HG03135 (cell line): Measurements from ENCODE around the gene CMTM3.
"Not testable (repeated sequence)": the region's sequence is repeated elsewhere in the genome, so short reads cannot be mapped to it uniquely, and the experiment has no call there.

ENCODE experiments used
- ATAC-seq: cut with Tn5 transposase; IDR thresholded peaks from one replicate; pipeline ENCODE4 v1.9.1; 2021; ENCODE audit warnings: mild to moderate bottlenecking, moderate library complexity; ENCODE audit not compliant: unreplicated experiment

Gene CMTM3

GRCh38 chr16:66608241-66609138 lies 4.0 kb downstream of the CMTM3 start:
- ATAC-seq: no peak

DNA sequence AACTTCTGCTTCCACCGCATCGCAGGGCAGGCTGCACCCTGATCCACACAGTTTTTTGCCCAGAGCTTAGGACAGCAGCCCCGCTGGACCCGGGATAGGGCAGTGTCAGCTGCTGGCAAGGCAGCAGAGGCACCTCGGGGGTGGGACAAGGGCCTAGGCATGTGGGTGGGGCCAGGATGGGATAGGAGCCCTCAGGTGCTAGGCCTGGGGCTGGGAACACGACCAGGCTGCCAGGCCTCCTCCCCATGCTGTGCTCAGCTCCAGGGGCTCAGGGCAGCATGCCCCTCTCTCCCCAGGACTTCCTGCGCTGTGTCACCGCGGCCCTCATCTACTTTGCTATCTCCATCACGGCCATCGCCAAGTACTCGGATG lies 4.6 kb downstream of the CMTM3 start:
- ATAC-seq: no peak

GRCh38 chr16:66610111-66610820 lies 5.8 kb downstream of the CMTM3 start:
- ATAC-seq: no peak

GRCh38 chr16:66611911-66612310 lies 7.4 kb downstream of the CMTM3 start:
- ATAC-seq: not testable (repeated sequence)

- ATAC-seq: no peak
Observed at GRCh38 chr16:66612422-66612821, 7.9 kb downstream of the CMTM3 start.

GRCh38 chr16:66614161-66614802 lies 9.8 kb downstream of the CMTM3 start:
- no peak for ATAC-seq

DNA sequence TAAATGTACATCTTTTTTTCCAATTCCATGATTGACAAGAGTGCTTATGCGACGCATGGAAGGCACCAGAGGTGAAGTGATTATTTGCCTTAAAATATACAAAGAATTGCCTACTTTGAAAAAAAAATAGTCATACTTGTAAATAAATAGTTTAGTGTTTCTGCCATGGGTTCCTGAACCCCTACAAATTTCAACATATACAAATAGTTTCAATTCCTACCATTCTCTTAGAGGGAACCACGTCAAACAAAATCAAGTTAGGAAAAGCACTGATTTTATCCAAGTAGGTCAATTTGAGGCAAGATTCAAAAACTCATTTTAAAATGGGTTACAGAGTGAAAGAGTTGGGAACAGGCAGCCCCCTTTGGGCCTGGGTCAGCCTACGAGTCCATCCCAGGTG lies 11.7 kb downstream of the CMTM3 start:
- no peak for ATAC-seq

GRCh38 chr16:66616592-66616991 lies 12.1 kb downstream of the CMTM3 start:
- ATAC-seq: no peak

- ATAC-seq: no peak
Observed at GRCh38 chr16:66617010-66617434, 12.5 kb downstream of the CMTM3 start.

DNA sequence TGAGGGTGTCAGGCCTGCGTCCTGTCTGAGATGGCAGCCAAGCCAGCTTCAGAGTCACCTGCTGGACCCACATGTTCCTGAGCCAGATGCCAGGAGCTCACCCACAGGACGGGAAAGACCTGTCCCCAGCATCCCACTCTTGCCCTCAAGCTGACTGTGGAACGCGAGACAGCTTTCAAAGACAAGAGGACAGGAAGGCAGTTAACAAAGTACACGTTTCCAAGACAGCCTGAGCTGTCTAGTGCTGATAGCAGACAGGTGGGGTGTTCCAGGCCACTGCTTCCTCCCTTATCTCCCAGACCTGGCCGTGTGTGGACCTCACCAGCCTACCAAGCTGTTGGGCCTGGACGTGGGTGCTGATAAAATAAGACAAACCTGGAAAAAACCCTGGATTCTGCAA lies 13.2 kb downstream of the CMTM3 start:
- no peak for ATAC-seq

DNA sequence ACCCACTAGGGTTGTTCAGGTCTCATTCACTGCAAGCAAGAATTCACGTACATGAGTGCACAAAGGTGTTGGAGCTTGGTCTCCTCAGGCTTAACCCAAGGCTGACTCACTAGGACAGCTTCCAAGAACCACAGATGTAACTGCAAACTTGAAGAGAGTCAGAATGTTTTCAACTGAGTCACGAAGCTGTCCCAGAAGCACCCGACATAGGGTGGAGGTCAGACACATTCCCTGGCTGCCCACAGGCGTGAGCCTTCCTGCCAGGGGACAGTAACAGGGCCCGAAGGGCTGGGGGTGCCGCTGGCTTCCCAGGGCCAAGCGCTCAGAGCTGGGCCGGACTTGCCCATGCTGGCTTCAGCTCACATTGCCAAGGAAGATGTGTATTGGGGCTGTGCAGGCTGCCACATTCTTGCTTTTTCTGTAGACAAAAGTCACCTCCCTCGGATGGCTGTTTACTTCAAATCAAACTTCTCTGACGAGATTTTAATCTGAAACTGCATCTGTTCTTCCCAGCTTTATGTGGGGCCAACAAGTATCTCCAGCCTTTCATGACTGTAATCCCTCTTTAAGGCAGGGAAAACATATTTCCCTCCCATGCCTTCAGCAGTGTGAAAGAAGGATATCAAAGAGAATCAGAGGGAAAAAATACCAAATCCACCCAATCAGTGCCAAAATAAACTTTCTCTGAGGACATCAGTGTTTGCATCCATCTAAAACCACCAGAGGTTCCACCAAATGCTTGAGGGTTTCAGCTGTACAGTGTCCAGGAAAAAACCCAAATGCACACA lies 14.3 kb downstream of the CMTM3 start:
- ATAC-seq: no peak

GRCh38 chr16:66619534-66620428 lies 15.3 kb downstream of the CMTM3 start:
- ATAC-seq: no peak

GRCh38 chr16:66620429-66620795 lies 15.9 kb downstream of the CMTM3 start:
- ATAC-seq: no peak

GRCh38 chr16:66621973-66622372 lies 17.5 kb downstream of the CMTM3 start:
- ATAC-seq: no peak

DNA sequence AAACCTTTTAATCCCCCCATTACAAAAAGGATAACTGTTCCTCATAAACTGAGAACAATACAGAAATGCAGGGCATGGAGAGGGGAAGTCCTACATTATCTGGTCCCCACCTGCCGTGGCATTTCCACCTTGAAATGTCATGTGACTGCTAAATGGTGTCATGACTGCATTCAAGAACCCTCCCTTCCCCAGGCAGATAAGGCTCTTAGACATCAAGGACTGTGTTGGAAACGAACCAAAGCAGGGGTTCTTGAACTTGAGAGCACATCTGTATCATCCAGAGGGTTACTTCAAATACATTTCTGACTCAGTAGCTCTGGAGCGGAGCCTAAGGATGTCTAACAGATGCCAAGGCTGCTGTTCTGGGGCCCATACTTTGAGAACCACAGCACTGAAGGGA lies 18.4 kb downstream of the CMTM3 start:
- ATAC-seq: no peak

- no peak for ATAC-seq
Observed at GRCh38 chr16:66623755-66624154, 19.3 kb downstream of the CMTM3 start.

GRCh38 chr16:66627611-66628378 lies 23.3 kb downstream of the CMTM3 start:
- not testable (repeated sequence) for ATAC-seq

DNA sequence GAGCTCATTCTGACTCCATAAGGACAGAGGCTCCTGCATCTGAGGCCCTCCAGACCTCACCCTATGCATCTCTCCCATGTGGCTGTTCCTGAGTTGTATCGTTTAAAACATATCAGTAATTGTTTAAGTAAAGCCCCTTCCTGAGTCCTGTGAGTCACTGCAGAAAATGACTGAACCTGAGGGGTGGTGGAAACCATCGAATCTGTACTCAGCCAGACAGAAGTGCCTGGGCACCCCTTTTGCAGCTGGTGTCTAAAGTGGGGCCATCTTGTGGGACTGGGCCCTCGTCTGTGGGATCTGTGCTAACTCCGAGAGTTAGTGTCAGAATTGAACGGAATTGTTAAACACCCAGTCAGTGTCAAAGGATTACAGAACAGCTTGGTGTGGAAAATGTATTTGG lies 25.4 kb downstream of the CMTM3 start:
- no peak for ATAC-seq

DNA sequence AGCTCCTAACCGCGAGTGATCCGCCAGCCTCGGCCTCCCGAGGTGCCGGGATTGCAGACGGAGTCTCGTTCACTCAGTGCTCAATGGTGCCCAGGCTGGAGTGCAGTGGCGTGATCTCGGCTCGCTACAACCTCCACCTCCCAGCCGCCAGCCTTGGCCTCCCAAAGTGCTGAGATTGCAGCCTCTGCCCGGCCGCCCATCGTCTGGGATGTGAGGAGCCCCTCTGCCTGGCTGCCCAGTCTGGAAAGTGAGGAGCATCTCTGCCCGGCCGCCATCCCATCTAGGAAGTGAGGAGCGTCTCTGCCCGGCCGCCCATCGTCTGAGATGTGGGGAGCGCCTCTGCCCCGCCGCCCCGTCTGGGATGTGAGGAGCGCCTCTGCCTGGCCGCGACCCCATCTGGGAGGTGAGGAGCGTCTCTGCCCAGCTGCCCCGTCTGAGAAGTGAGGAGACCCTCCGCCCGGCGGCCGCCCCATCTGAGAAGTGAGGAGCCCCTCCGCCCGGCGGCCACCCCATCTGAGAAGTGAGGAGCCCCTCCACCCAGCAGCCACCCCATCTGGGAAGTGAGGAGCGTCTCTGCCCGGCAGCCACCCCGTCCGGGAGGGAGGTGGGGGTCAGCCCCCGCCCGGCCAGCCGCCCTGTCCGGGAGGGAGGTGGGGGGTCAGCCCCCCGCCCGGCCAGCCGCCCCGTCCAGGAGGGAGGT lies 26.2 kb downstream of the CMTM3 start:
- ATAC-seq: not testable (repeated sequence)
